NT2/D1 (cell line): ENCODE results near the gene STX11.
A peak's percentile ranks its signal among the peaks of the same experiment; 100 is the strongest.

Source experiments
- DNase-seq: peaks from one replicate; pipeline ENCODE4 v3.0.0-alpha.2; 2011; ENCODE audit warnings: low read depth, low spot score
- H3K27me3 ChIP-seq: 2 replicates; pipeline ENCODE4 v1.6.0; 2011; ENCODE audit warnings: mild to moderate bottlenecking; ENCODE audit not compliant: insufficient read length, insufficient read depth
- H3K36me3 ChIP-seq: 2 replicates; pipeline ENCODE4 v1.6.1; 2011; ENCODE audit warnings: mild to moderate bottlenecking, low read length, mixed read lengths; ENCODE audit not compliant: insufficient read depth, insufficient read length
- H3K4me1 ChIP-seq: 2 replicates; pipeline ENCODE4 v1.5.1; 2011; ENCODE audit not compliant: insufficient read depth, insufficient read length
- H3K4me3 ChIP-seq: 2 replicates; pipeline ENCODE4 v1.5.1; 2011; ENCODE audit warnings: low read depth; ENCODE audit not compliant: insufficient read length
- H3K9ac ChIP-seq: 2 replicates; pipeline ENCODE4 v1.6.0; 2011; ENCODE audit warnings: low read depth; ENCODE audit not compliant: insufficient read length
- H3K9me3 ChIP-seq: 2 replicates; pipeline ENCODE4 v1.5.1; 2011; ENCODE audit warnings: mild to moderate bottlenecking, low read length; ENCODE audit not compliant: insufficient read depth
- SUZ12 ChIP-seq: IDR thresholded peaks from 2 replicates; pipeline ENCODE4 v1.6.1; 2011; ENCODE audit not compliant: insufficient read length, insufficient read depth; ENCODE audit errors: extremely low read depth
- YY1 ChIP-seq: IDR thresholded peaks from 2 replicates; pipeline ENCODE4 v1.6.1; 2011; ENCODE audit not compliant: insufficient read length, insufficient read depth
- ZNF274 ChIP-seq: IDR thresholded peaks from 2 replicates; pipeline ENCODE4 v1.6.1; 2011; ENCODE audit warnings: mild to moderate bottlenecking, low read depth, low read length

The STX11 gene

GRCh38 chr6:144143878-144144277 lies 6.4 kb upstream of the STX11 start:
- TF ChIP-seq SUZ12 (no peak), ZNF274 (no peak), YY1 (no peak)
- Histone ChIP-seq H3K4me3 (no peak overlapping the region), H3K4me1 (no peaks in the 10 kb centered on the region), H3K9me3 (no peaks in the 10 kb centered on the region), H3K27me3 (peaks cover 18% of the 10 kb centered on the region), H3K9ac (no peak overlapping the region), H3K36me3 (no peaks in the 10 kb centered on the region)
- DNase-seq = no peak

- DNase-seq = no peak
- Histone ChIP-seq H3K4me1 (no peaks in the 10 kb centered on the region), H3K36me3 (no peaks in the 10 kb centered on the region), H3K4me3 (no peak overlapping the region), H3K27me3 (peaks cover 29% of the 10 kb centered on the region), H3K9ac (no peak overlapping the region), H3K9me3 (no peaks in the 10 kb centered on the region)
- no peak for TF ChIP-seq ZNF274
- no peak for TF ChIP-seq SUZ12
- TF ChIP-seq YY1 = no peak
Observed at GRCh38 chr6:144144996-144145395, 5.3 kb upstream of the STX11 start.

GRCh38 chr6:144145541-144145940 lies 4.8 kb upstream of the STX11 start:
- H3K4me1 ChIP-seq = no peaks in the 10 kb centered on the region
- no peaks in the 10 kb centered on the region for H3K36me3 ChIP-seq
- no peak overlapping the region for H3K4me3 ChIP-seq
- no peaks in the 10 kb centered on the region for H3K9me3 ChIP-seq
- no peak for TF ChIP-seq SUZ12
- no peak for TF ChIP-seq YY1
- no peak for TF ChIP-seq ZNF274
- peaks cover 32% of the 10 kb centered on the region for H3K27me3 ChIP-seq
- DNase-seq = no peak
- no peak overlapping the region for H3K9ac ChIP-seq

GRCh38 chr6:144148886-144149285 lies 1.4 kb upstream of the STX11 start:
- Histone ChIP-seq H3K4me3 (no peak overlapping the region), H3K36me3 (no peaks in the 10 kb centered on the region), H3K9me3 (no peaks in the 10 kb centered on the region), H3K9ac (no peak overlapping the region), H3K27me3 (peaks cover 51% of the 10 kb centered on the region), H3K4me1 (peaks cover 3% of the 10 kb centered on the region)
- TF ChIP-seq SUZ12 (no peak), ZNF274 (no peak), YY1 (no peak)
- DNase-seq = no peak

GRCh38 chr6:144149558-144149893 lies 791 bp upstream of the STX11 start:
- H3K36me3 ChIP-seq = no peaks in the 10 kb centered on the region
- H3K4me3 ChIP-seq = peak overlapping the region; percentile 75
- H3K9ac ChIP-seq = peak overlapping the region; percentile 70
- H3K4me1 ChIP-seq = peaks cover 3% of the 10 kb centered on the region
- peaks cover 51% of the 10 kb centered on the region for H3K27me3 ChIP-seq
- DNase-seq = no peak
- no peaks in the 10 kb centered on the region for H3K9me3 ChIP-seq
- TF ChIP-seq YY1 = no peak
- TF ChIP-seq SUZ12 = no peak
- TF ChIP-seq ZNF274 = no peak

- peaks cover 3% of the 10 kb centered on the region for H3K4me1 ChIP-seq
- no peak for DNase-seq
- no peaks in the 10 kb centered on the region for H3K9me3 ChIP-seq
- peaks cover 51% of the 10 kb centered on the region for H3K27me3 ChIP-seq
- no peaks in the 10 kb centered on the region for H3K36me3 ChIP-seq
- TF ChIP-seq YY1 (no peak), ZNF274 (no peak), SUZ12 (no peak)
- H3K4me3 ChIP-seq = peak overlapping the region; percentile 75
- peak overlapping the region; percentile 70 for H3K9ac ChIP-seq
Observed at GRCh38 chr6:144150710-144151657, 667 bp downstream of the STX11 start.

GRCh38 chr6:144152334-144152900 lies 2.1 kb downstream of the STX11 start:
- DNase-seq = no peak
- Histone ChIP-seq H3K36me3 (no peaks in the 10 kb centered on the region), H3K27me3 (peaks cover 47% of the 10 kb centered on the region), H3K9ac (no peak overlapping the region), H3K9me3 (no peaks in the 10 kb centered on the region), H3K4me1 (peaks cover 3% of the 10 kb centered on the region), H3K4me3 (no peak overlapping the region)
- TF ChIP-seq YY1 (no peak), ZNF274 (no peak), SUZ12 (no peak)
